Measurements from ENCODE around the gene ZBTB1. TPM values are rescaled to one million over a fixed set of nuclear protein-coding genes. Genes with fewer than 3 reads are reported as not detected.

Gene ZBTB1
- polyA plus RNA-seq, 4 donors, result 6.2 to 44.2 (median 10.8) TPM

- Histone ChIP-seq H3K9me3 (ENCODE audit: control insufficient read depth in 2 of 2, insufficient read depth in 1 of 2, low read depth in 1 of 2, low read length in 1 of 2) (no peaks in the 10 kb centered on the region), H3K4me3 (ENCODE audit: low read depth in 1 of 3, low read length in 3 of 3) (peak overlapping the region; percentile 61 to 85 (median 64)), H3K4me1 (ENCODE audit: control insufficient read depth in 3 of 3, insufficient read depth in 2 of 3, low read depth in 1 of 3, low read length in 2 of 3) (peaks cover 0 to 7% (median 0%) of the 10 kb centered on the region in 3 donors), H3K27me3 (ENCODE audit: control insufficient read depth in 3 of 3, insufficient read depth in 3 of 3, low read length in 3 of 3) (no peaks in the 10 kb centered on the region), H3K27ac (ENCODE audit: low read depth in 1 of 3, low read length in 2 of 3) (peak overlapping the region; percentile 24 to 52 (median 33)), H3K36me3 (ENCODE audit: control insufficient read depth in 3 of 3, insufficient read depth in 2 of 3, low read depth in 1 of 3, low read length in 3 of 3) (peaks cover 0 to 2% (median 0%) of the 10 kb centered on the region in 3 donors)
- 6 to 10% (median 6%) methylated on average over 15 of the region's 15 CpGs for WGBS, 3 donors
- FAIRE-seq (no peak), DNase-seq (peak; percentile 13 to 62)
Observed at GRCh38 chr14:64465831-64466554, 38.6 kb upstream of the ZBTB1 start.

DNA sequence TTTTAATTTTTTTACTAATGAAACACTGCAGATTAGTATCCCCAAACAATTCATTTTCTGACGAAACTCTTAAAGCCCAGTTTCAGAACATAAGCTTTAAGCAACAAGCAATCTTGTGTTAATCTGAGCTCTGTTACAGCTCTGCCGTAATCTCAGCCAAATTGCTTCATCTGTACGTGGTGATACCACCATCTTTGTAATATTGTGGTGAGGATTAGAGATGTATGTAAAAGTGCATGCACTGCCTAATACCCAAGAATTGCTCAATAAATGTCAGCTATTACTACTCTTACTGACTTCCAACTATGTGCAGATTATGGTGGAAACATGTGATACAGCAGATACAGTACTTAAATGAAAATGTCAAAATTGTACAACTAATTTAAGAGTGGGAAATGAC lies 37.5 kb upstream of the ZBTB1 start:
- H3K27ac ChIP-seq (ENCODE audit: low read depth in 1 of 3, low read length in 2 of 3), result no peak overlapping the region
- H3K27me3 ChIP-seq (ENCODE audit: control insufficient read depth in 3 of 3, insufficient read depth in 3 of 3, low read length in 3 of 3), result no peaks in the 10 kb centered on the region
- H3K36me3 ChIP-seq (ENCODE audit: control insufficient read depth in 3 of 3, insufficient read depth in 2 of 3, low read depth in 1 of 3, low read length in 3 of 3), result no peaks in the 10 kb centered on the region
- FAIRE-seq, result no peak
- H3K4me3 ChIP-seq (ENCODE audit: low read depth in 1 of 3, low read length in 3 of 3), result no peak overlapping the region
- no peaks in the 10 kb centered on the region for H3K9me3 ChIP-seq (ENCODE audit: control insufficient read depth in 2 of 2, insufficient read depth in 1 of 2, low read depth in 1 of 2, low read length in 1 of 2)
- no peak for DNase-seq
- peaks cover 0 to 7% (median 0%) of the 10 kb centered on the region in 3 donors for H3K4me1 ChIP-seq (ENCODE audit: control insufficient read depth in 3 of 3, insufficient read depth in 2 of 3, low read depth in 1 of 3, low read length in 2 of 3)
- 69 to 78% (median 70%) methylated on average over 3 of the region's 3 CpGs for WGBS, 3 donors

- FAIRE-seq (no peak), DNase-seq (peak in 1 of 2 donors; percentile 18)
- no peak overlapping the region for H3K27ac ChIP-seq (ENCODE audit: low read depth in 1 of 3, low read length in 2 of 3)
- H3K4me3 ChIP-seq (ENCODE audit: low read depth in 1 of 3, low read length in 3 of 3), result no peak overlapping the region
- H3K27me3 ChIP-seq (ENCODE audit: control insufficient read depth in 3 of 3, insufficient read depth in 3 of 3, low read length in 3 of 3), result no peaks in the 10 kb centered on the region
- no peaks in the 10 kb centered on the region for H3K36me3 ChIP-seq (ENCODE audit: control insufficient read depth in 3 of 3, insufficient read depth in 2 of 3, low read depth in 1 of 3, low read length in 3 of 3)
- peaks cover 0 to 7% (median 0%) of the 10 kb centered on the region in 3 donors for H3K4me1 ChIP-seq (ENCODE audit: control insufficient read depth in 3 of 3, insufficient read depth in 2 of 3, low read depth in 1 of 3, low read length in 2 of 3)
- no peaks in the 10 kb centered on the region for H3K9me3 ChIP-seq (ENCODE audit: control insufficient read depth in 2 of 2, insufficient read depth in 1 of 2, low read depth in 1 of 2, low read length in 1 of 2)
Observed at GRCh38 chr14:64467566-64467965, 37.0 kb upstream of the ZBTB1 start.

GRCh38 chr14:64468451-64468850 lies 36.1 kb upstream of the ZBTB1 start:
- Histone ChIP-seq H3K4me3 (ENCODE audit: low read depth in 1 of 3, low read length in 3 of 3) (no peak overlapping the region), H3K36me3 (ENCODE audit: control insufficient read depth in 3 of 3, insufficient read depth in 2 of 3, low read depth in 1 of 3, low read length in 3 of 3) (no peaks in the 10 kb centered on the region), H3K27me3 (ENCODE audit: control insufficient read depth in 3 of 3, insufficient read depth in 3 of 3, low read length in 3 of 3) (no peaks in the 10 kb centered on the region), H3K27ac (ENCODE audit: low read depth in 1 of 3, low read length in 2 of 3) (peak overlapping the region in 1 of 3 donors; percentile 48), H3K4me1 (ENCODE audit: control insufficient read depth in 3 of 3, insufficient read depth in 2 of 3, low read depth in 1 of 3, low read length in 2 of 3) (peaks cover 0 to 7% (median 0%) of the 10 kb centered on the region in 3 donors), H3K9me3 (ENCODE audit: control insufficient read depth in 2 of 2, insufficient read depth in 1 of 2, low read depth in 1 of 2, low read length in 1 of 2) (no peaks in the 10 kb centered on the region)
- 35 to 50% (median 45%) methylated on average over 3 of the region's 3 CpGs for WGBS, 3 donors
- FAIRE-seq (no peak), DNase-seq (peak in 1 of 2 donors; percentile 32)

DNA sequence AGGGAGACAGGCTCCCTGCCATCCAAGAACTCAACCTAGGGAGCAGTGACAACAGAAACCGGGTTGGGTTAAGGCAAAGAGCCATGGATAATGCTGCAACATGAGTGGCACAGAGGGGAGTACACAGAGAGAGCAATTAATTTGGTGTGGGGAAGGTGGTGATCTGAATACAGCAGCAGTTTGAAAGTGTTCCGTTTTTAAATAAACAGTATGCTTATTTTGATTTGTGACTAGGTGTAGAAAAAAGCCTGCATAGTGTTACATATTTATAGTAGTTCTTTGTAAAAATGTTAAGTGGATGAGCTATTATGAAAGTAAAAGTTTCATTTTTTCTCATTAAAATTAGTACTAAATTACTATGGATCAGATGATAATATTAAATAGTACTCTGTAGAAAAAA lies 30.5 kb upstream of the ZBTB1 start:
- Histone ChIP-seq H3K4me1 (ENCODE audit: control insufficient read depth in 3 of 3, insufficient read depth in 2 of 3, low read depth in 1 of 3, low read length in 2 of 3) (peaks cover 0 to 3% (median 0%) of the 10 kb centered on the region in 3 donors), H3K27me3 (ENCODE audit: control insufficient read depth in 3 of 3, insufficient read depth in 3 of 3, low read length in 3 of 3) (no peaks in the 10 kb centered on the region), H3K36me3 (ENCODE audit: control insufficient read depth in 3 of 3, insufficient read depth in 2 of 3, low read depth in 1 of 3, low read length in 3 of 3) (no peaks in the 10 kb centered on the region), H3K4me3 (ENCODE audit: low read depth in 1 of 3, low read length in 3 of 3) (no peak overlapping the region), H3K9me3 (ENCODE audit: control insufficient read depth in 2 of 2, insufficient read depth in 1 of 2, low read depth in 1 of 2, low read length in 1 of 2) (no peaks in the 10 kb centered on the region), H3K27ac (ENCODE audit: low read depth in 1 of 3, low read length in 2 of 3) (no peak overlapping the region)
- 51 to 75% (median 69%) methylated on average over 2 of the region's 2 CpGs for WGBS, 3 donors
- no peak for FAIRE-seq
- no peak for DNase-seq

GRCh38 chr14:64474698-64475097 lies 29.9 kb upstream of the ZBTB1 start:
- DNase-seq (no peak), FAIRE-seq (no peak)
- 59 to 79% (median 69%) methylated on average over 4 of the region's 4 CpGs for WGBS, 3 donors

GRCh38 chr14:64475585-64476273 lies 28.8 kb upstream of the ZBTB1 start:
- Histone ChIP-seq H3K27me3 (ENCODE audit: control insufficient read depth in 3 of 3, insufficient read depth in 3 of 3, low read length in 3 of 3) (no peaks in the 10 kb centered on the region), H3K4me1 (ENCODE audit: control insufficient read depth in 3 of 3, insufficient read depth in 2 of 3, low read depth in 1 of 3, low read length in 2 of 3) (peaks cover 0 to 3% (median 0%) of the 10 kb centered on the region in 3 donors), H3K27ac (ENCODE audit: low read depth in 1 of 3, low read length in 2 of 3) (no peak overlapping the region), H3K9me3 (ENCODE audit: control insufficient read depth in 2 of 2, insufficient read depth in 1 of 2, low read depth in 1 of 2, low read length in 1 of 2) (no peaks in the 10 kb centered on the region), H3K36me3 (ENCODE audit: control insufficient read depth in 3 of 3, insufficient read depth in 2 of 3, low read depth in 1 of 3, low read length in 3 of 3) (no peaks in the 10 kb centered on the region), H3K4me3 (ENCODE audit: low read depth in 1 of 3, low read length in 3 of 3) (no peak overlapping the region)
- DNase-seq (no peak), FAIRE-seq (no peak)
- 87 to 92% (median 92%) methylated on average over 8 of the region's 8 CpGs for WGBS, 3 donors

More at GRCh38 chr14:64474698-64475097, 29.9 kb upstream of the ZBTB1 start:
- no peaks in the 10 kb centered on the region for H3K36me3 ChIP-seq (ENCODE audit: control insufficient read depth in 3 of 3, insufficient read depth in 2 of 3, low read depth in 1 of 3, low read length in 3 of 3)
- H3K27me3 ChIP-seq (ENCODE audit: control insufficient read depth in 3 of 3, insufficient read depth in 3 of 3, low read length in 3 of 3), result no peaks in the 10 kb centered on the region
- H3K4me3 ChIP-seq (ENCODE audit: low read depth in 1 of 3, low read length in 3 of 3), result no peak overlapping the region
- peaks cover 0 to 3% (median 0%) of the 10 kb centered on the region in 3 donors for H3K4me1 ChIP-seq (ENCODE audit: control insufficient read depth in 3 of 3, insufficient read depth in 2 of 3, low read depth in 1 of 3, low read length in 2 of 3)
- H3K9me3 ChIP-seq (ENCODE audit: control insufficient read depth in 2 of 2, insufficient read depth in 1 of 2, low read depth in 1 of 2, low read length in 1 of 2), result no peaks in the 10 kb centered on the region
- H3K27ac ChIP-seq (ENCODE audit: low read depth in 1 of 3, low read length in 2 of 3), result no peak overlapping the region

DNA sequence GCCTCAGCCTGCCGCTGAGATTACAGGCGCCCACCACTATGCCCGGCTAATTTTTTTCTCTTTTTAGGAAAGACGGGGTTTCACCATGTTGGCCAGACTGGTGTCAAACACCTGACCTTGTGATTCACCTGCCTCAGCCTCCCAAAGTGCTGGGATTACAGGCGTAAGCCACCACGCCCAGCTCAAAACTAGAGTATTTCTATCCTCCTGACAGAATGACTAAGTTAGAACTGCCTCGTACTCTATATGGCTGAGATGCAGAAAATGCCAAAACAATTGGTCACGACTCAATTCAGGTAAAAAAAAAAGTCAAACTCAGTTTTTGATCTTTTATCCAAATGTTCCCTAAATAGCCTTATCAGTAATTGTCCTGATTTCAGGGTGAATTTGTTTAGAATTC lies 28.1 kb upstream of the ZBTB1 start:
- no peaks in the 10 kb centered on the region for H3K27me3 ChIP-seq (ENCODE audit: control insufficient read depth in 3 of 3, insufficient read depth in 3 of 3, low read length in 3 of 3)
- 92 to 95% (median 94%) methylated on average over 7 to 8 of the region's 8 CpGs for WGBS, 3 donors
- H3K36me3 ChIP-seq (ENCODE audit: control insufficient read depth in 3 of 3, insufficient read depth in 2 of 3, low read depth in 1 of 3, low read length in 3 of 3), result peaks cover 0 to 2% (median 0%) of the 10 kb centered on the region in 3 donors
- DNase-seq (no peak), FAIRE-seq (no peak)
- H3K9me3 ChIP-seq (ENCODE audit: control insufficient read depth in 2 of 2, insufficient read depth in 1 of 2, low read depth in 1 of 2, low read length in 1 of 2), result no peaks in the 10 kb centered on the region
- H3K4me3 ChIP-seq (ENCODE audit: low read depth in 1 of 3, low read length in 3 of 3), result no peak overlapping the region
- H3K4me1 ChIP-seq (ENCODE audit: control insufficient read depth in 3 of 3, insufficient read depth in 2 of 3, low read depth in 1 of 3, low read length in 2 of 3), result peaks cover 0 to 3% (median 0%) of the 10 kb centered on the region in 3 donors
- H3K27ac ChIP-seq (ENCODE audit: low read depth in 1 of 3, low read length in 2 of 3), result no peak overlapping the region
